ENCODE measurements around the gene TCHH.

- no peak for TF ChIP-seq POLR2A (IDR thresholded peaks at IDR 0.05; ENCODE audit: low read depth)
- no peak for TF ChIP-seq EP300 (IDR thresholded peaks at IDR 0.05)
Measured at GRCh38 chr1:152153996-152154395, 38.8 kb upstream of the TCHH start.
